Smooth muscle cell (in vitro differentiated cells): ENCODE measurements around the gene CADM1. TPM values are rescaled to one million over a fixed set of nuclear protein-coding genes. Genes with fewer than 3 reads are reported as not detected.

Experiments
- DNase-seq: peaks from one replicate; lab custom pipeline; 2025; ENCODE audit not compliant: unreplicated experiment; lab: John Stamatoyannopoulos, UW
- H2AFZ ChIP-seq: fragments of 200-600 bp; sonication (generic); 2 replicates; pipeline ENCODE4 v1.6.0; 2016; ENCODE audit warnings: antibody characterized with exemption, low read depth, mild to moderate bottlenecking
- H3F3A ChIP-seq: fragments of 200-600 bp; sonication (generic); 2 replicates; pipeline ENCODE4 v1.6.0; 2017; ENCODE audit warnings: antibody characterized with exemption, low read depth
- H3K27ac ChIP-seq: fragments of 200-600 bp; sonication (generic); 2 replicates; pipeline ENCODE4 v1.5.1; 2016; ENCODE audit warnings: low read depth, mild to moderate bottlenecking
- H3K27me3 ChIP-seq: fragments of 200-600 bp; sonication (generic); 2 replicates; pipeline ENCODE4 v1.6.1; 2016; ENCODE audit warnings: low read depth, mild to moderate bottlenecking
- H3K36me3 ChIP-seq: fragments of 200-600 bp; sonication (generic); 2 replicates; pipeline ENCODE4 v1.5.1; 2016; ENCODE audit warnings: low read depth
- H3K4me1 ChIP-seq: fragments of 200-600 bp; sonication (generic); 2 replicates; pipeline ENCODE4 v1.5.1; 2016; ENCODE audit warnings: low read depth
- H3K4me2 ChIP-seq: fragments of 200-600 bp; sonication (generic); 2 replicates; pipeline ENCODE4 v1.6.0; 2016; ENCODE audit warnings: mild to moderate bottlenecking
- H3K4me3 ChIP-seq: fragments of 200-600 bp; sonication (generic); 2 replicates; pipeline ENCODE4 v1.5.1; 2016; ENCODE audit warnings: mild to moderate bottlenecking
- H3K79me2 ChIP-seq: fragments of 200-600 bp; sonication (generic); 2 replicates; pipeline ENCODE4 v1.6.0; 2016; ENCODE audit warnings: low read depth, mild to moderate bottlenecking
- H3K9ac ChIP-seq: fragments of 200-600 bp; sonication (generic); 2 replicates; pipeline ENCODE4 v1.6.0; 2016; ENCODE audit warnings: low read depth
- H3K9me3 ChIP-seq: fragments of 200-600 bp; sonication (generic); replicated peaks from 2 replicates; pipeline ENCODE4 v1.5.1; 2016; ENCODE audit warnings: low read depth
- H4K20me1 ChIP-seq: fragments of 200-600 bp; sonication (generic); 2 replicates; pipeline ENCODE4 v1.6.0; 2016; ENCODE audit warnings: low read depth
- CTCF ChIP-seq: fragments of 200-600 bp; sonication (generic); IDR thresholded peaks from 2 replicates; pipeline ENCODE4 v1.5.1; 2017; ENCODE audit warnings: borderline replicate concordance, mild to moderate bottlenecking, antibody characterized with exemption; ENCODE audit not compliant: insufficient read depth, poor library complexity, severe bottlenecking
- WGBS: methylation state at CpG from one replicate; pipeline ENCODE4 v1.1.7; 2016; ENCODE audit warnings: low lambda C conversion rate; 5-methylcytosine and 5-hydroxymethylcytosine counted together
- polyA plus RNA-seq: library from polyadenylated mRNA; unstranded; fragments of >200 nt; fragmentation: Nextera tagmentation; extraction: Ambion mirVana; gene quantifications from 2 replicates; pipeline ENCODE4 v1.2.1, GENCODE V29; 2016
- total RNA-seq: library from RNA; depleted of rRNA; stranded (reverse); fragments of >200 nt; gene quantifications from 2 replicates; pipeline ENCODE4 v1.2.3, GENCODE V29; 2014

Gene CADM1
- total and polyA plus RNA-seq, 2 experiments from 2014 or later: 158 to 167 TPM

- no peak overlapping the region for H3K4me3 ChIP-seq
- peaks cover 11% of the 10 kb centered on the region for H3K4me1 ChIP-seq
- 97% methylated on average over 1 of the region's 1 CpG for WGBS
- H3K36me3 ChIP-seq: no peaks in the 10 kb centered on the region
- no peak overlapping the region for H3K27ac ChIP-seq
- DNase-seq: no peak
- H4K20me1 ChIP-seq: peaks cover 74% of the 10 kb centered on the region
- no peak for TF ChIP-seq CTCF
- no peak overlapping the region for H3K9ac ChIP-seq
- no peaks in the 10 kb centered on the region for H3F3A ChIP-seq
- no peak overlapping the region for H3K4me2 ChIP-seq
- peaks cover 13% of the 10 kb centered on the region for H3K79me2 ChIP-seq
- no peak overlapping the region for H2AFZ ChIP-seq
- no peaks in the 10 kb centered on the region for H3K27me3 ChIP-seq
- no peaks in the 10 kb centered on the region for H3K9me3 ChIP-seq
These were observed 49.7 kb downstream of the CADM1 start for GRCh38 chr11:115454525-115454924.

GRCh38 chr11:115453693-115454490, 50.3 kb downstream of the CADM1 start:
- Histone ChIP-seq H3K36me3 (no peaks in the 10 kb centered on the region), H3K27me3 (no peaks in the 10 kb centered on the region), H3K9me3 (no peaks in the 10 kb centered on the region), H4K20me1 (peaks cover 72% of the 10 kb centered on the region), H3K79me2 (peaks cover 12% of the 10 kb centered on the region), H3K4me3 (no peak overlapping the region), H3F3A (no peaks in the 10 kb centered on the region), H3K4me1 (peaks cover 5% of the 10 kb centered on the region), H3K27ac (no peak overlapping the region), H2AFZ (no peak overlapping the region), H3K9ac (no peak overlapping the region), H3K4me2 (no peak overlapping the region)
- TF ChIP-seq CTCF: no peak
- WGBS: 100% methylated on average over 1 of the region's 1 CpG
- no peak for DNase-seq

- Histone ChIP-seq H3K9ac (no peak overlapping the region), H2AFZ (no peak overlapping the region), H4K20me1 (peaks cover 68% of the 10 kb centered on the region), H3K79me2 (peaks cover 19% of the 10 kb centered on the region), H3F3A (no peaks in the 10 kb centered on the region), H3K27me3 (no peaks in the 10 kb centered on the region), H3K27ac (no peak overlapping the region), H3K36me3 (peaks cover 3% of the 10 kb centered on the region), H3K9me3 (peaks cover 6% of the 10 kb centered on the region), H3K4me1 (peaks cover 3% of the 10 kb centered on the region), H3K4me2 (no peak overlapping the region), H3K4me3 (no peak overlapping the region)
- 38% methylated on average over 3 of the region's 3 CpGs for WGBS
- TF ChIP-seq CTCF: no peak
- no peak for DNase-seq
These were observed 52.0 kb downstream of the CADM1 start for GRCh38 chr11:115452241-115452640.

GRCh38 chr11:115450519-115450918, 53.7 kb downstream of the CADM1 start:
- H3K36me3 ChIP-seq: peaks cover 6% of the 10 kb centered on the region
- WGBS: 94% methylated on average over 4 of the region's 4 CpGs
- H3K9ac ChIP-seq: no peak overlapping the region
- no peak for TF ChIP-seq CTCF
- no peaks in the 10 kb centered on the region for H3F3A ChIP-seq
- H3K79me2 ChIP-seq: peaks cover 21% of the 10 kb centered on the region
- H3K27ac ChIP-seq: no peak overlapping the region
- H2AFZ ChIP-seq: no peak overlapping the region
- H3K9me3 ChIP-seq: peaks cover 6% of the 10 kb centered on the region
- peaks cover 55% of the 10 kb centered on the region for H4K20me1 ChIP-seq
- no peak overlapping the region for H3K4me3 ChIP-seq
- H3K27me3 ChIP-seq: no peaks in the 10 kb centered on the region
- DNase-seq: no peak
- H3K4me2 ChIP-seq: no peak overlapping the region
- H3K4me1 ChIP-seq: peaks cover 3% of the 10 kb centered on the region
